HG03280 (cell line): ENCODE data around the gene C12orf57.

Source experiments
- ATAC-seq: cut with Tn5 transposase; IDR thresholded peaks from one replicate; pipeline ENCODE4 v1.9.1; 2021; ENCODE audit warnings: mild to moderate bottlenecking, moderate library complexity; ENCODE audit not compliant: unreplicated experiment

C12orf57 gene

DNA sequence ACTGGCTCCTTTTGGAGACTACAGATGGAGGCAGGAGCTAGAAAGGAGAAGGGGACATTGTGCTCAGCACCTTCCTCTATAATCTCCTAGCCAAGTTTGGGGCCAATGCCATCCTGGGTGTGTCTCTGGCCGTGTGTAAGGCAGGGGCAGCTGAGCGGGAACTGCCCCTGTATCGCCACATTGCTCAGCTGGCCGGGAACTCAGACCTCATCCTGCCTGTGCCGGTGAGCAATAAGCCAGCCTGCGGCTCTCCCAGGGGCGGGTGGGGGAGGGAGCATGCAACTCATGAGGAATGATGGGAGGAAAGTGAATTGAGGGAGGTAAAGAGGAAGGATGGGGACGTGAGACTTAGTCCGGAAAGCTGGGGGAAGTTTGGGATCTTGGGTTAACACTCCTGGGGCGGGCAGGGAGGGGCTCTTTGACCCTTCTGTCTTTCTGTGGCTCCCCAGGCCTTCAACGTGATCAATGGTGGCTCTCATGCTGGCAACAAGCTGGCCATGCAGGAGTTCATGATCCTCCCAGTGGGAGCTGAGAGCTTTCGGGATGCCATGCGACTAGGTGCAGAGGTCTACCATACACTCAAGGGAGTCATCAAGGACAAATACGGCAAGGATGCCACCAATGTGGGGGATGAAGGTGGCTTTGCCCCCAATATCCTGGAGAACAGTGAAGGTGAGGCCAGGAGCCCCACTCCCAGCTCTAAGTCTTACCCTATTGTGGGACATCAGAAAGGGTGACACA, 26.2 kb upstream of the C12orf57 start:
- ATAC-seq = no peak

DNA sequence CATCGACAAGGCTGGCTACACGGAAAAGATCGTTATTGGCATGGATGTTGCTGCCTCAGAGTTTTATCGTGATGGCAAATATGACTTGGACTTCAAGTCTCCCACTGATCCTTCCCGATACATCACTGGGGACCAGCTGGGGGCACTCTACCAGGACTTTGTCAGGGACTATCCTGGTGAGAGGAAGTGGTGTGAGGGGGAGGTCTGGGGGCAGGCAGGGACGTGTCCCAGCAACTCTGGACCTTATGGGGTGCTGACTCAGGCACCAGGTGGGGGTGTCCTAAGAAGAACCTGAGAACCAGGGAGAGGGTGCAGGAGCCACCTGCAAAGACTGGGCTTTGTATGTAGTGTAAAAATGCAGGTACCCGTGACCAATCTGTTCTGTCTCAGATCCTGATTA, 24.2 kb upstream of the C12orf57 start:
- ATAC-seq = no peak

DNA sequence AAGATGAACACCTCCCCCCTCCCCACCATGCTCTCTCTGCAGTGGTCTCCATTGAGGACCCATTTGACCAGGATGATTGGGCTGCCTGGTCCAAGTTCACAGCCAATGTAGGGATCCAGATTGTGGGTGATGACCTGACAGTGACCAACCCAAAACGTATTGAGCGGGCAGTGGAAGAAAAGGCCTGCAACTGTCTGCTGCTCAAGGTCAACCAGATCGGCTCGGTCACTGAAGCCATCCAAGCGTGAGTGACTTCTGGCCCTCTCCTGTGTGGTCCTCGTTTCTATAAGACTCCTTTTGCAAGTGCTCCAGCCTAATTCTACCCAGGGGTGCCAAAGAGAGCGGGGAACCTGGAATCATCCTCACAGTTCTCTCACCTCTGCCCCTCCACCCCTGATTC, 22.3 kb upstream of the C12orf57 start:
- ATAC-seq = no peak

DNA sequence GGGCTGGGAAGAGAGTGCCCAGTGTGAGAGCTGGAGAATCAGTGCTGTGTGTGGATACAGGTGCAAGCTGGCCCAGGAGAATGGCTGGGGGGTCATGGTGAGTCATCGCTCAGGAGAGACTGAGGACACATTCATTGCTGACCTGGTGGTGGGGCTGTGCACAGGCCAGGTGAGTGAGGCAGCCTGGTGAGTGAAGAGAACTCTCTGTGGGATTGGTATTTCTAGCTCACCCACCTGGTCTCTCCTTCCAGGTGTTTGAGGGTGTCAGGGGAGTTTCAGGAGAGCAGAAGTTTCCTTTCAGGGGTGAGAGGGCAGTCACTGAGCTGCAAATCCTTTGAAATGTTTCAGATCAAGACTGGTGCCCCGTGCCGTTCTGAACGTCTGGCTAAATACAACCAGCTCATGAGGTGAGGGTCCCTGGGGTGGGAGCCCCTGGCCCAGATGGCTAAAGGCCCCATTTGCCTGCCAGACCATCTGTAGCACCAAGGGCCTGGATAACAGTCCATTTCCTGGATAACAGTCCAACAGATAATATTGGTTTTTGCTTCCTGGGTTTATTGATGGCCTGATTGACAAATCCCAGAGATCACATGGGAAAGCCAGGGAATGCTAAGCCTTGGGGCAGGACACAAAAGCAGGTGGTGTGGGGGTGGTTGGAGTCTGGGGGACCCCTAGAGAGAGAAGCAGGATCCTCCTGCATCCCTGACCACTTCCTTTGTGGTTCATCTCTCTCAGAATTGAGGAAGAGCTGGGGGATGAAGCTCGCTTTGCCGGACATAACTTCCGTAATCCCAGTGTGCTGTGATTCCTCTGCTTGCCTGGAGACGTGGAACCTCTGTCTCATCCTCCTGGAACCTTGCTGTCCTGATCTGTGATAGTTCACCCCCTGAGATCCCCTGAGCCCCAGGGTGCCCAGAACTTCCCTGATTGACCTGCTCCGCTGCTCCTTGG, 21.6 kb upstream of the C12orf57 start:
- ATAC-seq = no peak

DNA sequence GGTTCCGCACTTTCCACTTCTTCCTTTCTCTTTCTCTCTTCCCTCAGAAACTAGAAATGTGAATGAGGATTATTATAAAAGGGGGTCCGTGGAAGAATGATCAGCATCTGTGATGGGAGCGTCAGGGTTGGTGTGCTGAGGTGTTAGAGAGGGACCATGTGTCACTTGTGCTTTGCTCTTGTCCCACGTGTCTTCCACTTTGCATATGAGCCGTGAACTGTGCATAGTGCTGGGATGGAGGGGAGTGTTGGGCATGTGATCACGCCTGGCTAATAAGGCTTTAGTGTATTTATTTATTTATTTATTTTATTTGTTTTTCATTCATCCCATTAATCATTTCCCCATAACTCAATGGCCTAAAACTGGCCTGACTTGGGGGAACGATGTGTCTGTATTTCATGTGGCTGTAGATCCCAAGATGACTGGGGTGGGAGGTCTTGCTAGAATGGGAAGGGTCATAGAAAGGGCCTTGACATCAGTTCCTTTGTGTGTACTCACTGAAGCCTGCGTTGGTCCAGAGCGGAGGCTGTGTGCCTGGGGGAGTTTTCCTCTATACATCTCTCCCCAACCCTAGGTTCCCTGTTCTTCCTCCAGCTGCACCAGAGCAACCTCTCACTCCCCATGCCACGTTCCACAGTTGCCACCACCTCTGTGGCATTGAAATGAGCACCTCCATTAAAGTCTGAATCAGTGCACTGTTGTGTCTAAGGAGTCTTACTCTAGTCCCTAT, 20.7 kb upstream of the C12orf57 start:
- no peak for ATAC-seq

DNA sequence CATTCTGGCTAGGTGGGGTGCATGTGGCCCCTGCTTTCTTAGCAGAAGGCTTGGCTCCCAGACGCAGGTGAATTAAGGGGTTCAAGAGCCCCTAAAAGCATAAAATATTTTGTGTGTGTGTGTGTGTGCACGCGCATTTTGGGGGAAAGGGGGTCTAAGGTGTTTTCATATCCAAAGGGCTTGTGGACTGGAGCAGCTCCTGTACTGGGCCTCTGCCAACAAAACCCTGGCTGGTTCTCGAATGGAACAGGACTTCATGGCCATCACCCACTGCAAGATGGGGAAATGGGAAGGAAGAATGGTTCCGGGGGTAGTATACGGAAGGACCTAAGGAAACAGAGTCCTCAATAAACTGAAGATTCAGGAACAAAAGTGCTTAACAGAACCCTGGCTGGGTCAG, 20.0 kb upstream of the C12orf57 start:
- no peak for ATAC-seq

DNA sequence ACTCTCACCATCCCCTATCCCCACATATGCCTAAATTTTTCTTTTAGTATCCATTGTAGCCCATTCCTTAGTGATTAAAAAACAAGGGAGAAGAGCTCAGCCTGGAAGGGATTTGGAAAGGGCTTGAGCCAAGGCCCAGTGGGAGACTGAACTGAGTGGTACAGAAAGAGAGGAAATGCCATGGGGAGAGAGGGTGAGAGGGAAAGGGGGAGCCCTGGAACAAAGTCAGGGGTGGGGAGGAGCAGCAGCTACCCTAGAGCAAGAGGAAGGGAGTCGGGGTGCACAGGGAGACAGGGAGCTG, 18.6 kb upstream of the C12orf57 start:
- no peak for ATAC-seq

DNA sequence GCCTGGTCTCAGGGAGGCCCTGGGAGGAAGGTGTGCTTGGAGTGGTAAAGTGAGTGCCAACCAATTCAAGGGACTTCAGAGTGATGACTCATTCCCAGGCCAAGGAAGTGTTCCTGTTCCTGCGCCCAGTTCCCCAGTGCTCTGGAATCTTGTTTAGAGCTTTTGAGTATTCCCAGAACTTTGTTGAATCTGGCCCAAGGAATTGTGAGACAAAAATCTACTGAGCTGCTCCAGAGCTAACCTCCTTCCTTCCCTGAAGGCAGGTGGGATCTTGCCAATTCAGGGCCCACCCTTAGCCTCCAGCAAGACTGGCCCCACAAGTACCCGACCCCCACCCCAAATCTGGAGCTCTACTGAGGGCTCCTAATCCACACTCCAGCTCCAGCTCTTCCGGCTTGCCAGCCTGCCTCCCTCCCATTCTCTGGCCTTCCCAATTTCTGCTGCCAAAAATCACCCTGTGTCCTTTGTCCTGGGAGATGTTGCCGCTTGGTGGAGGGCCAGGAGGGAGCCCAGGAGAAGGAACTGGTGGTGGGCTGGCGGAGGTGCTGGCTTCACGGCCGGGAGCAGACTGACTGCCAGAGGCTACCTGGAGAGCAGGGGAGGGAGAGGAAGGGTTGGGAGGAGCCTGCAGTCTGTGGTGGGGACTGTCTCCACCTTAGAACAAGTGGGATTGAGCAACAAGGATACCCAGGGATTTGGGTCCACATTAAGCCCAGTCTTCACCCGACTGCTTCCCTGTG, 18.1 kb upstream of the C12orf57 start:
- no peak for ATAC-seq

DNA sequence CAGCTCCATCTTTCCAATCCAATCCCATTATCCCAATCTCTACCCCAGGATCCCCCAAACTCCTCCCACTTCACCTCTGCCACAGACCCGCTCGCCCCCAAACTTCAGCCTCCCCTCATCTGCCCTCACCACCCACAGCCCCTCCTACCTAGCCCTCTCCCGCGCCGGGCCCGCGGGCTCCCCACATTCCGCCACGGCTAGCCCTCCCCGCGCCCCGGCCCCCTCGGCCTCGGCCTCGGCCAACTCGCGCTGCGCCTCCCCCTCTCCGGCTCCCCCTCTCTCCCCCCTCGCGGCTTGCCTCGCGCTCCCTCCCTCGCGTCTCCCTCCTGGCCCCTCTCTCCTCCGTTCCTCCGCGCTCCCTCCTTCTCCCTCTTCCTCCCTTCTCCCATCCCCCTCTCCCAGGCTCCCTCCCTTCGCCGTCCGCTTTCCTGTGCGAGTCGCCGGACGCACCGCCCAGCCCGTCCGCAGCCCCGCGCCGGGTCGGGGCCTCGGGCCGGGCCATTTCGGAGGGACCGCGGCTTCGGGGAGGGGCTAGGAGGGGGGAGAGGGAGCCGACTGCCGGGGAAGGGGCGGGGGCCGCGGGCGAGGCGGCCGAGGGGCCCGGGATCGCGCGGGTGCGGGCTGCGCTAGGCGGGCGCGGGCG, 16.3 kb upstream of the C12orf57 start, which contains the start of gene ATN1:
TSS of gene ATN1 (plus strand) at position 581 of the 643 bp plus-strand sequence. CDS start 6,043 bp downstream, outside the sequence.
- ATAC-seq = no peak

DNA sequence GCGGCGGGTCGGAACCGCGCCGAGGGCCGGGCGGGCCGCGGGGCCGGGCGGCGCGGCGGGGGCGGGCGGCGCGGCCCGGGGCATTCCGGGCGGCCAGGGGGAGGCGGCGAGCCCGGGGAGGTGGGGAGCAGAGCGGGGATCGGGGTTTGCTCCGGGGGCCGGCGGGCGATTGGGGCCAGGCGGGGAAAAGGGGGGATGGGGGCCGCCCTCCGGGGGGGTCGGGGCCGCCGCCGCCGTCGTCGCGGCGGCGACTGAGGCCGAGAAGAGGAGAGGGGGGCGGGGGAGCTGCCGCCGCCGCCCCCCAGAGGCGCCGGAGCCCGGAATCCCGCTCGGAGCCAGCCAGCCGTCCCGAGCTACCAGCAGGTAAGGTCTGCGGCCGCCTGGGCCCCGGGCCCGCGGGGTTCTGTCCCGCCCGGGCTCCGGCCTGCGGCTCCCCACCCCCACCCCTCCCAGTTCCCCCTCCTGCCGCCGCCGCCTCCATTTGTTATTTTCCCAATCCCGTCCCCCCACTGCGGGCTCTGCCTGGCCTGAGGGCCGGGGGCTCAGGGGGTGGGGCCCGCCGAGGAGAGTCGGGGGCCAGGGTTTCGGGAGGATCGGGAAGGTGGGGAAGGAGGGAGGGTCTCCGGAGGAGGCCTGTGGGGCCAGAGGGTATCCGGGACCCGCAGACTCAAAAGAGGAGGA, 15.7 kb upstream of the C12orf57 start:
- no peak for ATAC-seq

DNA sequence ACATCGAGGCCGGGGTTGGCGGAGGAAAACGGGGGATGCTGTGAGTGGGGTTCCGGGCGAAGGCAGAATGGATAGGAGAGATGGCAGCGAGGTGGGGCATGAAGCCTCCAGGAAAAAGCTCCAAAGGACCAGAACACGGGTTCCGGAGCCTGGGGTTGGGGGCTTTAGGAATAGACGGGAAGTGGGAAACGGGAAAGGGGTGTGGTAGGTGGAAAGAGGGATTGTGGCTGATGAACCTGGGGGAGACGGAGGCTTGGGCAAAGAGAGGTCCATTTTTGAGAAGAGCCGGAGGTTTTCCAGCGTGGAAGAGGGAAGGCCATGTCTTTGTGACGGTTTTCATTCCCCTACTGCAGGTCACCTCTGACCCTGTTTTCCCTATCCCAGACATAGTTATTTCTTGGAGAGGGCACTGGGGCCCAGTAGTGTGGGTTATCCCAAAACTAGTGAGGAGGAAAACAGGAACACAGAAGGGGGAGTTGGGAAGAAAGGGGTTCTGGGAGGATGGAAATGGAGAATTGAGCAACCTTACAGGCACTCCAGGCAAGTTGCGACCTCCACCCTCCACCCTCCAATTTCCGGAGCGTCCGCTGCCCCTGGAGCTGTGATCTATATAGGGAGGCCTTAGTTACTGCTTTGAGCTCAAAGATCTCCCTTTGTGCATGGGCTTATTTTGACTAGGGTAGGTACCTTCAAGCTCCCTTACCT, 15.0 kb upstream of the C12orf57 start:
- ATAC-seq = no peak

DNA sequence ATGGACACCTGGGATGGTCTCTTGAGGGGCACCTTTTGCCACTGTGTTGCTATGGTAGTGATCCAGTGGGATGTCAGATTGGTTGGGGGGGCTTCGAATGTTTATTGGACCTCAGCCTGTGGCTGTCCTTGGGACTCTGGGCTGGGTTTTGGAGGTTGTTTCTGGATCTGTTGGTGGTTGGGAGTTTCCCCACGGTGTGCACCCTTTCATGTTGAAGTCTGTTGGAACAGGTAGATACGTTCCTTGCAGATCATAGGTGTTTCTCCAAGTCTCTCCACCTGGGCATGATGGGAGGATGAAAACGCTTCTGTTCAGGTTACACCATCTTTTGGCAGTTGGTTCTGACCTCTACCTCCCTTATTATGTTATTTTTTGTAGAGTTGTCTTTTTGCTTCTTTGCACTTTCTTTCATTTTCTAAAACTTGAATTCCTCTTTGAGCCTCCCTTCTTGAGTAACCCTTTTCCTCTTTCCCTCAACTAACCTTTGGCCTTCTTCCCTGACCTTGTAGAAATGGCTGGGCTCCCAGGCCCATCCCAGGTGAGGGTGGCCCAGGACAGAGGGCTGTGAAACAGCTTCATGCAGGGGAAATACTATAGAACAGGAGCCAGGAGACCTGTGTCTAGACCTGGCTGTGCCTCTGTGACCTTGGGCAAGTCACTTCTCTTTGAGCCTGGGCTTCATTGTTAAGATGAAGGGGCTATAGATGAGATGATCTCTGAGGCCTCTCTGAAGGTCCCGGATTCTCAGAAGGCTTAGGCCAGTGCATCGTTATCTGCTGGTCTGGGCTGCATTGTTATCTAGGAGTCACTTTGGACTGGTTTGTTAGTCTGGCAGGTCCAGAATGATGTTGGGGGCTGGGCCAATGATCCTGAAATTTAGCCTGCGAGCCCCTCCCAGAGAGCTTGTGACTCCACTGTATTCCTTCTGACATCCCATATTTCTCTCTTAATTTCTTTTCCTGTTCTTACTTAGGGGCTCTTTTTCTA, 14.1 kb upstream of the C12orf57 start:
- ATAC-seq = no peak

DNA sequence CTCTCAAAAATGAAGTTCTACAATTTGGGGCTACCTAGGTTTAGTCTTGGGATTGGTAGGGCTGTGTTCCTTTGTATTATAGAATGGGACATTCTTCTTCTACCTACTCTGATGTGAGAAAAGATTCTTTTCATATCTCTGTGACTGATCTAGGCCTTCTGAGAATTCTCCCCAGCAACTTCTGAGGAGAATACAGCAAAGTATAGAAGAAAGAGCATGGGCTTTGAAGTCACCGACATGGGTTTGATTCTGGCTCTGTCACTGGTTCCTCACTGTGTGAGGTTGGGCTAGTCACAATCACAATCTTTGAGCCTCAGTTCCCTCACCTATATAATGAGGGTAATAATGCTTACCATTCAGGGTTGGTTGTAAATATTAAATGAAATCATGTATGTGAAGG, 11.1 kb upstream of the C12orf57 start:
- ATAC-seq = no peak

DNA sequence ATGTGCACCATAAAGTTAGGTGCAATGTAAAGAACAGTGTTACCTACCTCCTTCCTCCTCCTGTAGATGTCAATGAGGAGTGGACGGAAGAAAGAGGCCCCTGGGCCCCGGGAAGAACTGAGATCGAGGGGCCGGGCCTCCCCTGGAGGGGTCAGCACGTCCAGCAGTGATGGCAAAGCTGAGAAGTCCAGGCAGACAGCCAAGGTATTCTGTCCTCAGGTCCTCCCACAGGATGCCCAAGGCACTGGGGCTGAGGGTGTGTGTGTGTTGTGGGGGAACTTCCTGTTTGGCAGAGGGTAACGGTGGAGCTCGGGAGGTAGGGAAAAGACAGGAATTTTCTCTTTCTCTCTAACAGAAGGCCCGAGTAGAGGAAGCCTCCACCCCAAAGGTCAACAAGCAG, 9.7 kb upstream of the C12orf57 start:
- ATAC-seq = no peak

DNA sequence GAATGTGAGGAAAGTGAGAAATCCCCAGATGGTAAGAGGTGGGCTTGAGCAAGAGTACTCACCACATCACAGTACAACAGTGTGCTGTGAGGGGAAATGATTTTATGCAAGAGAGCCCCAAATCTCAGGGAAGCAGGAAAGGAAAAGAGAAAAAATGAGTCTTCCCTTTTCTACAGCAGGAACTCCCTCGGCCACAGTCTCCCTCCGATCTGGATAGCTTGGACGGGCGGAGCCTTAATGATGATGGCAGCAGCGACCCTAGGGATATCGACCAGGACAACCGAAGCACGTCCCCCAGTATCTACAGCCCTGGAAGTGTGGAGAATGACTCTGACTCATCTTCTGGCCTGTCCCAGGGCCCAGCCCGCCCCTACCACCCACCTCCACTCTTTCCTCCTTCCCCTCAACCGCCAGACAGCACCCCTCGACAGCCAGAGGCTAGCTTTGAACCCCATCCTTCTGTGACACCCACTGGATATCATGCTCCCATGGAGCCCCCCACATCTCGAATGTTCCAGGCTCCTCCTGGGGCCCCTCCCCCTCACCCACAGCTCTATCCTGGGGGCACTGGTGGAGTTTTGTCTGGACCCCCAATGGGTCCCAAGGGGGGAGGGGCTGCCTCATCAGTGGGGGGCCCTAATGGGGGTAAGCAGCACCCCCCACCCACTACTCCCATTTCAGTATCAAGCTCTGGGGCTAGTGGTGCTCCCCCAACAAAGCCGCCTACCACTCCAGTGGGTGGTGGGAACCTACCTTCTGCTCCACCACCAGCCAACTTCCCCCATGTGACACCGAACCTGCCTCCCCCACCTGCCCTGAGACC, 8.2 kb upstream of the C12orf57 start:
- ATAC-seq = no peak

DNA sequence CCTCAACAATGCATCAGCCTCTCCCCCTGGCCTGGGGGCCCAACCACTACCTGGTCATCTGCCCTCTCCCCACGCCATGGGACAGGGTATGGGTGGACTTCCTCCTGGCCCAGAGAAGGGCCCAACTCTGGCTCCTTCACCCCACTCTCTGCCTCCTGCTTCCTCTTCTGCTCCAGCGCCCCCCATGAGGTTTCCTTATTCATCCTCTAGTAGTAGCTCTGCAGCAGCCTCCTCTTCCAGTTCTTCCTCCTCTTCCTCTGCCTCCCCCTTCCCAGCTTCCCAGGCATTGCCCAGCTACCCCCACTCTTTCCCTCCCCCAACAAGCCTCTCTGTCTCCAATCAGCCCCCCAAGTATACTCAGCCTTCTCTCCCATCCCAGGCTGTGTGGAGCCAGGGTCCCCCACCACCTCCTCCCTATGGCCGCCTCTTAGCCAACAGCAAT, 7.6 kb upstream of the C12orf57 start:
- no peak for ATAC-seq
